ENCODE data around the gene SRRT.
A peak's percentile ranks its signal among the peaks of the same experiment; 100 is the strongest.
"Not testable (repeated sequence)": the region's sequence is repeated elsewhere in the genome, so short reads cannot be mapped to it uniquely, and the experiment has no call there.

The SRRT gene

GRCh38 chr7:100854899-100855298, 20.0 kb upstream of the SRRT start:
- DNase-seq = not testable (repeated sequence)

GRCh38 chr7:100855515-100855914, 19.4 kb upstream of the SRRT start:
- no peak for DNase-seq

DNA sequence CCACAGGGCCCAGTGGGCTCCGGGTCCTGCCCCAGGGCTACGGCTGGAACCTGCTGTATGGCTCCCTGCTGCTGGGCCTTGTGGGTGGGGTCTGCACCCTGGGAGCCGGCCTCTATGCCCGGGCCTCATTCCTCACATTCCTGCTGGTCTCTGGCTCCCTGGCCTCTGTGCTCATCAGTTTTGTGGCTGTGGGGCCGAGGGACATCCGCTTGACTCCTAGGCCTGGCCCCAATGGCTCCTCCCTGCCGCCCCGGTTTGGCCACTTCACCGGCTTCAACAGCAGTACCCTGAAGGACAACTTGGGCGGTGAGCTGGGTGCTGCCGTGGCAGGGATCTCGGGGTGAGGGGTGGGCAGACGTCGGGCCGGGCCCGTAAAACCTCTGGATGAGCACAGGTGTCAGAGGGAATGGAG, 18.0 kb upstream of the SRRT start:
- DNase-seq = no peak

GRCh38 chr7:100859856-100860255, 15.0 kb upstream of the SRRT start:
- DNase-seq = no peak

- DNase-seq = no peak
Observed at GRCh38 chr7:100860702-100861615, 13.9 kb upstream of the SRRT start.

DNA sequence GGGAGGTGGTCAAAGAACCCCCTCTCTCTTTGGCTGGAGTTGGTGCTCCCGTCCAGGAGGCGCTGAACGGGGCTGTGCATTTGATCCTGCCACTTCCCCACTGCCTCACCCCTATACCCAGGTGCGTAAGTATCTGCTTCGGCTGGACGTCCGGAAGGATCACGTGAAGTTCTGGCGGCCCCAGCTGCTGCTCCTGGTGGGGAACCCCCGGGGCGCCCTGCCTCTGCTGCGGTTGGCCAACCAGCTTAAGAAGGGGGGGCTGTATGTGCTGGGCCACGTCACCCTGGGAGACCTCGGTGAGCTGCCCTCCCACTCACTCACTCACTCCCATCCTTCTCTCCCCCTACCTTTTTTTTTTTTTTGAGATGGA, 13.3 kb upstream of the SRRT start:
- no peak for DNase-seq

DNA sequence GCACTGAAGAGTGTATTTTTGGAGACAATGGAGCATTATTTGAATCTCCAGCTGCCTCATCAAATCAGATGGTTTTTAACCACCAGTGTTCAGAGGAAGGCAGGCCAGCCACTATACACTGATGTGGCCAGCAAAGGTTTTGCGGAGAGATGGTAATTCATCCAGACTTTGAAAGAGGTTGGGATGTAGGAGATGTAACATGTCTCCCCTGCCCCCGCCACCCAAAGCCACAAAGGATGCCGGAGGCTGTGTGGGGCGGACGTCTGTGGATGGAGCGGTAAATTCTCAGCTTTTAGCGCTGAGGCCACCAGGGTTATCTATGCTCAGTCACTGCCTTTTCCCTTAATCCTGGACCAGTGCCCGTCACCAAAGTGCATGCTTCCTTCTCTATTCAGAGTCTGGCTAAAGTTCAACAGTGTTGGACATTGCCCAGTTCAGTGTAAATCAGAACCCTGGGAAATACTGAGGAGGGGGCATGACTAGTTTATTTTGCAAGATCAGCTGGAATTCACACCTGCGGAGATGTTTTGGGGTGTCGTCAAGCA, 11.4 kb upstream of the SRRT start:
- DNase-seq = no peak

- DNase-seq = no peak
Observed at GRCh38 chr7:100864263-100864845, 10.5 kb upstream of the SRRT start.

DNA sequence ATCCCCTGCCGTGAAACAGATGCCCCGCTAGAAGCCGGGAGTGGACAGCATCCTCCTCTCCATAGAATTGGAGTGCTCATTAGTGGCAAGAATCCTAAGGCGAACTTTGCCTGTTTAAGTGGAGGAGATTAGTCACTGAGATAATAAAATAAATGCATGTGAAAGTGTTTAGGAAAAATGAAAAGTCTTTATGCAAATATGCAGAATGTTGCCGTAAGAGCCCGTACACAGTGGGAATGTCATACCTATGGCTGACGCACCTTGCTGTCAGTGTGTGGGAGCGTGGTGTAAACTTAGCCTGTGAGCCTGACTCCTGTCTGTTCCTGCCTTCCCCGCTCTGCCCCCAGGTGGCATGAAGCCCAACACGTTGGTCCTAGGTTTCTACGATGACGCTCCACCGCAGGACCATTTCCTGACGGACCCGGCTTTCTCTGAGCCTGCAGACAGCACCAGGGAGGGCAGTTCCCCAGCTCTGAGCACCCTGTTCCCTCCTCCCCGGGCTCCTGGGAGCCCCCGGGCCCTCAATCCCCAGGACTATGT, 9.5 kb upstream of the SRRT start:
- no peak for DNase-seq

DNA sequence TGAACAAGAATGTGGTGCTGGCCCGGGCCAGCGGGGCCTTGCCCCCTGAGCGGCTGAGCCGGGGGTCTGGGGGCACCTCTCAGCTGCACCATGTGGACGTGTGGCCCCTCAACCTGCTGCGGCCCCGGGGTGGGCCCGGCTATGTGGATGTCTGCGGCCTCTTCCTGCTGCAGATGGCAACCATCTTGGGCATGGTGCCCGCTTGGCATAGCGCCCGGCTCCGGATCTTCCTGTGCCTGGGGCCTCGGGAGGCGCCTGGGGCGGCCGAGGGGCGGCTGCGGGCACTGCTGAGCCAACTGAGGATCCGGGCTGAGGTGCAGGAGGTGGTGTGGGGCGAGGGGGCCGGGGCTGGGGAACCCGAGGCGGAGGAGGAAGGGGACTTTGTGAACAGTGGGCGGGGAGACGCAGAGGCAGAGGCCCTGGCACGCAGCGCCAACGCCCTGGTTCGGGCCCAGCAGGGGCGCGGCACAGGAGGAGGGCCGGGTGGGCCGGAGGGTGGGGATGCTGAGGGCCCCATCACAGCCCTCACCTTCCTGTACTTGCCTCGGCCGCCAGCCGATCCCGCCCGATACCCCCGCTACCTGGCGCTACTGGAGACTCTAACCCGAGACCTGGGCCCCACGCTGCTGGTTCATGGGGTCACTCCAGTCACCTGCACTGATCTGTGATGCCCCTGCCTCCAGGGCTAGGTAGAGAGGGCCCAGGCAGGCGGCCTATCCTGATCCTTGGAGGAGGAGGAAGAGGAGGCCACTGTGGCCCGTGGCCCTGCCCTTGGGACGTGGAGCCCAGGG, 8.8 kb upstream of the SRRT start:
- DNase-seq = no peak

- DNase-seq = no peak
Observed at GRCh38 chr7:100866729-100867039, 8.2 kb upstream of the SRRT start.

- peak; percentile 36 for DNase-seq
Observed at GRCh38 chr7:100867040-100867775, 7.7 kb upstream of the SRRT start, which contains the start of gene TRIP6. Gene TRIP6 (plus strand): TSS chr7:100867387. CDS start chr7:100867498, 111 bp downstream.

DNA sequence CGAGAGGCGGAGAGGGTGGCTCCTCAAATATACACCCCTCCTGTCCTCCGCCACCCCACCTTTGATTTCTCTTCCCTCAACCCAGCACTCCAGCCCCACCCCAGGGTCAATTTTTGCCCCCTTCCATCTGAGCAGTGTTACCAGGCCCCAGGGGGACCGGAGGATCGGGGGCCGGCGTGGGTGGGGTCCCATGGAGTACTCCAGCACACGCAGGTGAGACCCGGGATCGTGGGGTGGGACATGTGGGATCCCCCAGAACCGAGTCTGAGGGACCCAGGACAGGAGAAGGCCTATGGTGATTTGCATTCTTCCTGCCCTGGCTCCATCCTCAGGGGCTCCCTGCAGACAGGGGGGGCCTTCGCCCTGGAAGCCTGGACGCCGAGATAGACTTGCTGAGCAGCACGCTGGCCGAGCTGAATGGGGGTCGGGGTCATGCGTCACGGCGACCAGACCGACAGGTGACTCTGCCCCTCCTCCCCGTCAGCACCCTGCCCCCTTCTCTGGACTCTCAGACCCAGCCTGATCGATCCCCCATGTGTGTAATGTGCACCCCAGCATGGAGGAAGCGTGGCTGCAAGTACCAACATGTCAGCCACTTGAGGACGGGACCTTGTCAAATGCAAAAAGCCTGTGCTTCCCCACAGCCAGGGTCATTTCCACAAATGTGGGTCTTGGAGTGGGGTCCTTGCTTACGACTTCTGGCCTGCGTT, 7.0 kb upstream of the SRRT start:
- DNase-seq = no peak

GRCh38 chr7:100873599-100874299, 1.2 kb upstream of the SRRT start:
- no peak for DNase-seq

DNA sequence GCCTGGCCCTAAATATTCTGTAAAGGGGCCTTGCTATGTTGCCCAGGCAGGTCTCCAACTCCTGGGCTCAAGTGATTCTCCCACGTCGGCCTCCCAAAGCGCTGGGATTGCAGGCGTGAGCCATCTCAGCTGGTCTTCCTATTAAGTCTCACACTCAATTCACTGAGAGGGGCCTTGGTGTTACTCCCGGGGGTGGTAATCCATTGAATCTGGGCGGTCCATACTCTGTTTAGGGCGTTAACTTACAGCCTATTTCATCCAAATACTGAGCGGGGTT, 665 bp upstream of the SRRT start:
- no peak for DNase-seq

DNA sequence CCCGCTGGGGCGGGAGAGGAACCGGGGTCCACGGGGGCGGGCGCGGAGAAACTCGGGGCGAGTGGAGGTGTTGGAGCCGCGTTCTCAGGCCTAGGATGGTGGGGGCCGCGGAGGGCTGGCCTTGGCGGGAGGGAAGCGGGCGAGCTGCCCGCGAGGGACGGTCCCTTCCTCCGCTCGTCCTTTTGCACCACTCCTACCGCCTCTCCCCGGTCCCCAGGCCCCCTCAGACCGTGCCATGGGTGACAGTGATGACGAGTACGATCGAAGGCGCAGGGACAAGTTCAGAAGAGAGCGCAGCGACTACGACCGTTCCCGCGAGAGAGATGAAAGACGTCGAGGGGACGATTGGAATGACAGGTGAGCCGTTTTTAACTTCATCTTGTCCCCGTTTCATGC, 451 bp downstream of the SRRT start:
- DNase-seq = peak; percentile 30

GRCh38 chr7:100878013-100878412, 3.1 kb downstream of the SRRT start:
- no peak for DNase-seq

DNA sequence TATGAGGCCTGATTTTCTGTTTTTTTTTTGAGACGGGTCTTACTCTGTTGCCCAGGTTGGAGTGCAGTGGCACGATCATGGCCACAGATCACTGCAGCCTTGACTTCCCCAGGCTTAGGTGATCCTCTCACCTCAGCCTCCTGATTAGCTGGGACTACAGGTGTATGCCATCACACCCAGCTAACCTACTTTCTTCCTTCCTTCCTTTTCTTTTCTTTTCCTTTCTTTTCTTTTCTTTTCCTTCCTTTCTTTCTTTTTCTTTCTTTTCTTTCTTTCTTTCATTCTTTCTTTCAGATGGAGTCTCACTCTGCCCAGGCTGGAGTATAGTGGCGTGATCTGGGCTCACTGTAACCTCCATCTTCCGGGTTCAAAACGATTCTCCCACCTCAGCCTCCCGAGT, 3.8 kb downstream of the SRRT start:
- no peak for DNase-seq

GRCh38 chr7:100879685-100880261, 4.9 kb downstream of the SRRT start:
- no peak for DNase-seq

- no peak for DNase-seq
Observed at GRCh38 chr7:100880645-100881044, 5.7 kb downstream of the SRRT start.

DNA sequence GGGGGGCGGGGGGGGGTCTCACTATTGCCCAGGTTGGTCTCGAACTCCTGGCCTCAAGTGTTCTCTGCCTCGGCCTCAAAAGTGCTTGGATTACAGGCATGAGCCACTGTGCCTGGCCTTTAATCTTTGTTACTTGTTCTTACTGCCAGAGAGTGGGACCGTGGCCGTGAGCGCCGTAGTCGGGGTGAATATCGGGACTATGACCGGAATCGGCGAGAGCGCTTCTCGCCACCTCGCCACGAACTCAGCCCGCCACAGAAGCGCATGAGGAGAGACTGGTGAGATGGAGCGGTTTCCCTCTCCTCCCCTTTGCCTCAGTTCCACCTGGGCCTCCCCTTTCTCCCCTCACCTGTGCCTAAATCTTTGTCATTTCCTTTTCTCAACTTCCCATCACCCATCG, 6.2 kb downstream of the SRRT start:
- DNase-seq = no peak

All from CD4-positive, alpha-beta T cell treated with Interleukin-4 for 4 hours (primary cell).